Fibroblast of skin of back (primary cell): ENCODE data around the gene RHEBL1.

Source experiments
- DNase-seq: peaks from one replicate; pipeline ENCODE4 v3.0.0-alpha.2; 2013

Gene RHEBL1

GRCh38 chr12:49054096-49054495 is 15.7 kb downstream of the RHEBL1 start:
- DNase-seq = no peak

- DNase-seq = no peak
These were observed 17.1 kb downstream of the RHEBL1 start for GRCh38 chr12:49052451-49053208.

GRCh38 chr12:49051777-49052438 is 17.9 kb downstream of the RHEBL1 start:
- DNase-seq = no peak

- no peak for DNase-seq
These were observed 18.4 kb downstream of the RHEBL1 start for GRCh38 chr12:49051373-49051764.

GRCh38 chr12:49050507-49051372 is 19.0 kb downstream of the RHEBL1 start:
- no peak for DNase-seq

GRCh38 chr12:49049566-49050224 is 20.1 kb downstream of the RHEBL1 start:
- DNase-seq = peak; percentile 66

- DNase-seq = no peak
These were observed 20.8 kb downstream of the RHEBL1 start for GRCh38 chr12:49048953-49049352.

- no peak for DNase-seq
These were observed 23.5 kb downstream of the RHEBL1 start for GRCh38 chr12:49046129-49046895.

GRCh38 chr12:49044660-49045059 is 25.1 kb downstream of the RHEBL1 start:
- no peak for DNase-seq

- peak; percentile 51 for DNase-seq
These were observed 25.9 kb downstream of the RHEBL1 start for GRCh38 chr12:49043856-49044258.

GRCh38 chr12:49043241-49043640 is 26.5 kb downstream of the RHEBL1 start:
- no peak for DNase-seq

- no peak for DNase-seq
These were observed 27.8 kb downstream of the RHEBL1 start for GRCh38 chr12:49041881-49042484.

GRCh38 chr12:49041036-49041880 is 28.5 kb downstream of the RHEBL1 start:
- no peak for DNase-seq

- DNase-seq = no peak
These were observed 29.4 kb downstream of the RHEBL1 start for GRCh38 chr12:49040364-49040855.

- no peak for DNase-seq
These were observed 30.1 kb downstream of the RHEBL1 start for GRCh38 chr12:49039421-49040363.

GRCh38 chr12:49038291-49038955 is 31.4 kb downstream of the RHEBL1 start:
- no peak for DNase-seq

GRCh38 chr12:49037947-49038237 is 31.9 kb downstream of the RHEBL1 start:
- DNase-seq = no peak

GRCh38 chr12:49037111-49037946 is 32.5 kb downstream of the RHEBL1 start:
- DNase-seq = no peak
